SHP77 (cell line): Measurements from ENCODE around the gene HSD17B12.

Experiments
- DNase-seq, 2 experiments: peaks; one replicate each; lab custom pipeline; 2025; lab: John Stamatoyannopoulos, UW

HSD17B12 gene

GRCh38 chr11:43871051-43871450 is 190.5 kb downstream of the HSD17B12 start:
- DNase-seq, result no peak

GRCh38 chr11:43872995-43873394 is 192.5 kb downstream of the HSD17B12 start:
- no peak for DNase-seq

- DNase-seq, result no peak
These were observed 193.5 kb downstream of the HSD17B12 start for GRCh38 chr11:43874078-43874477.

GRCh38 chr11:43874738-43875137 is 194.2 kb downstream of the HSD17B12 start:
- DNase-seq, result no peak

- DNase-seq, result no peak
These were observed 199.5 kb downstream of the HSD17B12 start for GRCh38 chr11:43879789-43880639.

- DNase-seq, result peak; percentile 95 to 96
These were observed 200.2 kb downstream of the HSD17B12 start, which contains the start of gene ALKBH3 for GRCh38 chr11:43880640-43881159. ALKBH3 (plus strand) TSS chr11:43880831; CDS start chr11:43882653, 1,822 bp downstream.

GRCh38 chr11:43892851-43893250 is 212.3 kb downstream of the HSD17B12 start:
- no peak for DNase-seq

- no peak for DNase-seq
These were observed 214.0 kb downstream of the HSD17B12 start for GRCh38 chr11:43894546-43894945.

GRCh38 chr11:43895601-43896000 is 215.1 kb downstream of the HSD17B12 start:
- DNase-seq, result no peak

GRCh38 chr11:43898574-43898973 is 218.0 kb downstream of the HSD17B12 start:
- DNase-seq, result no peak

GRCh38 chr11:43899094-43899493 is 218.6 kb downstream of the HSD17B12 start:
- no peak for DNase-seq

GRCh38 chr11:43901551-43901950 is 221.0 kb downstream of the HSD17B12 start:
- no peak for DNase-seq

GRCh38 chr11:43903078-43903477 is 222.5 kb downstream of the HSD17B12 start:
- DNase-seq, result no peak

GRCh38 chr11:43903969-43904368 is 223.4 kb downstream of the HSD17B12 start:
- DNase-seq, result no peak

- DNase-seq, result no peak
These were observed 224.4 kb downstream of the HSD17B12 start for GRCh38 chr11:43904742-43905535.

- DNase-seq, result no peak
These were observed 225.3 kb downstream of the HSD17B12 start for GRCh38 chr11:43905813-43906241.
